Keratinocyte (primary cell): Measurements from ENCODE around the gene MEGF11. TPM values are rescaled to one million over a fixed set of nuclear protein-coding genes. Genes with fewer than 3 reads are reported as not detected.

Experiments used
- DNase-seq: peaks from one replicate; pipeline ENCODE4 v3.0.0-alpha.2; 2011; ENCODE audit warnings: low read depth, missing footprints, low spot score
- FAIRE-seq: peaks from 2 replicates; lab custom pipeline; 2011; peaks lifted over from hg19 to GRCh38; lab: Jason Lieb, UNC
- H2AFZ ChIP-seq: 2 replicates; pipeline ENCODE4 v1.6.0; 2012; ENCODE audit warnings: low read length, control low read depth, inconsistent platforms; ENCODE audit not compliant: control insufficient read depth
- H3K27ac ChIP-seq: 2 replicates; pipeline ENCODE4 v1.5.1; 2011; ENCODE audit warnings: low read length; ENCODE audit not compliant: control insufficient read depth, insufficient read depth
- H3K27me3 ChIP-seq: 3 replicates; pipeline ENCODE4 v1.6.0; 2011; ENCODE audit warnings: low read length; ENCODE audit not compliant: control insufficient read depth, insufficient read depth; ENCODE audit errors: extremely low read depth
- H3K36me3 ChIP-seq, 2 experiments: 2 replicates in 1 of 2; 3 replicates in 1 of 2; pipeline ENCODE4 v1.5.1; 2011; ENCODE audit warnings: low read length in 2 of 2, mild to moderate bottlenecking in 1 of 2; ENCODE audit not compliant: control insufficient read depth in 2 of 2, insufficient read depth in 2 of 2; ENCODE audit errors: extremely low read depth in 1 of 2
- H3K4me1 ChIP-seq: 3 replicates; pipeline ENCODE4 v1.5.1; 2011; ENCODE audit warnings: low read length; ENCODE audit not compliant: control insufficient read depth, insufficient read depth; ENCODE audit errors: extremely low read depth
- H3K4me2 ChIP-seq: 3 replicates; pipeline ENCODE4 v1.6.0; 2011; ENCODE audit warnings: low read depth, low read length; ENCODE audit not compliant: control insufficient read depth, insufficient read depth; ENCODE audit errors: extremely low read depth
- H3K4me3 ChIP-seq, 3 experiments: fragments of 200-600 bp in 1 of 3; sonication (generic) in 1 of 3; 2 replicates in 2 of 3; 3 replicates in 1 of 3; pipeline ENCODE4 v1.5.1; 2011 to 2016; ENCODE audit warnings: low read length in 3 of 3, mild to moderate bottlenecking in 3 of 3, control low read depth in 2 of 3, inconsistent platforms in 1 of 3, low read depth in 1 of 3, mixed read lengths in 1 of 3, mixed run types in 1 of 3, moderate library complexity in 1 of 3; ENCODE audit not compliant: control insufficient read depth in 2 of 3, insufficient read depth in 2 of 3; ENCODE audit errors: extremely low read depth in 1 of 3
- H3K79me2 ChIP-seq: 2 replicates; pipeline ENCODE4 v1.6.0; 2012; ENCODE audit warnings: low read length; ENCODE audit not compliant: control insufficient read depth, insufficient read depth
- H3K9ac ChIP-seq: 3 replicates; pipeline ENCODE4 v1.6.0; 2011; ENCODE audit warnings: low read length; ENCODE audit not compliant: control insufficient read depth, insufficient read depth; ENCODE audit errors: extremely low read depth
- H3K9me1 ChIP-seq: 3 replicates; pipeline ENCODE4 v1.6.0; 2011; ENCODE audit warnings: low read length; ENCODE audit not compliant: control insufficient read depth, insufficient read depth; ENCODE audit errors: extremely low read depth
- H3K9me3 ChIP-seq: 2 replicates; pipeline ENCODE4 v1.5.1; 2012; ENCODE audit warnings: low read depth, low read length; ENCODE audit not compliant: control insufficient read depth
- H4K20me1 ChIP-seq: 3 replicates; pipeline ENCODE4 v1.6.0; 2011; ENCODE audit warnings: low read length; ENCODE audit not compliant: control insufficient read depth, insufficient read depth; ENCODE audit errors: extremely low read depth
- EZH2 ChIP-seq: IDR thresholded peaks from one replicate; pipeline ENCODE4 v1.6.1; 2012; ENCODE audit warnings: inconsistent platforms, mild to moderate bottlenecking, low read length, moderate library complexity
- dilution Hi-C: fragments of 300-500 bp; cut with MboI; formaldehyde crosslinking; loops from one replicate; pipeline ENCODE4 v1.7.0; 2020; ENCODE audit warnings: low sequenced_read_pairs; ENCODE audit not compliant: extremely low pct_ligation_motif_present
- polyA plus RNA-seq, 5 experiments: library from polyadenylated mRNA; depleted of rRNA in 3 of 5; stranded (reverse) in 3 of 5; stranded (forward) in 1 of 5; unstranded in 1 of 5; fragments of >200 nt; gene quantifications; 1 replicate in 1 of 5; 2 replicates in 3 of 5; 3 replicates in 1 of 5; pipeline versions ENCODE4 v1.2.1 to v1.2.3, GENCODE V29; 2011 to 2012; ENCODE audit warnings: missing spikeins in 2 of 5, low read depth in 1 of 5, low replicate concordance in 1 of 5
- TF ChIP-seq, protein P1 (sequence below), 3 experiments: IDR thresholded peaks in 1 of 3; conservative IDR thresholded peaks in 1 of 3; optimal IDR thresholded peaks in 1 of 3; 2 replicates in 2 of 3; 3 replicates in 1 of 3; pipeline versions ENCODE3 to v1.5.1; 2011; ENCODE audit warnings: low read length in 3 of 3, mild to moderate bottlenecking in 3 of 3, moderate library complexity in 2 of 3, control low read depth in 1 of 3, inconsistent platforms in 1 of 3; ENCODE audit not compliant: insufficient read depth in 2 of 3; ENCODE audit errors: extremely low read depth in 1 of 3

Gene MEGF11
- polyA plus RNA-seq, 1 donor (not counting 4 experiments of a cell fraction or from before 2014, with no cell fraction given): not detected

DNA sequence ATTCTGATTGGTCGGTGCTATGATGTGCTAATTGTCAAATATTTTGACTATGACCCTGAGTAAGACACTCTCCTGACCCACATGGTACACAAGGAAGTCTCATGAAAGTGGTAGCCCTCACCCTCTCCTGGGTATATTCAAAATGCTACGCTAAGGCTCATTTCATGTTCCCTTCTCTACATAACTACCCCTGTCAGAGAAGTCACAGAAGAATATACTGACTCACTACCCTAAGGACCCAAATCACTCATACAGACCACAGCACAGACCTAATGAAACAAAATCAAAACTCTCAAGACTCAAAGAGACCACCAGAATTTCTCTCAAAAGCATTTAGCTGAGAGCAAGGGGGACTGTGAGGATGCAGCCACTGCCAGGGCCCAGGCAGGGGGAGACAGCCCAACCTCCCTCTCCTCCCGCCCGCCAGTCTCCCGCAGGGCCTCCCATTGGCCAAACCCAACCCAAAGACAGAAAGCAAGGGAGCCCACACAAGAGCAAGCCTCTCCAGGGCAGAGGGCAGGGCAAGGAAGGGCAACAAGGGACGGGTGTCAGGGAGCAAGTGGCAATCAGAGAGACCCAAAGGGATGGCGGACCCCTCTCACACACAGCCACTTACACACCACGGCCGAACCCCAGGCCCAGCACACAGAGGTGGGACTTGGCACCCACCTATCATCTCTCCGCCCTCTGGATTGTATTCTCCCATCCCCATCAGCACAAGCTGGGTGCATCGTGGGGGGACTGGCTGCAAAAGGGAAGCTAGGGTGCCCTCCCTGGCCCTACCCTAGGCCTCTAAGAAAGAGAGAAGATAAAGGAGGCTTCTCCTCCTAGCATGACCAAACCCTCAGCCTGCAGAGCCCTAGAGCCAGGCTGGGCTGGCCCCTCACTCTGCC lies 41.6 kb downstream of the MEGF11 start:
- Histone ChIP-seq H3K4me1 (no peaks in the 10 kb centered on the region), H3K27me3 (peaks cover 6% of the 10 kb centered on the region), H3K9me1 (no peaks in the 10 kb centered on the region), H2AFZ (no peak overlapping the region), H3K9me3 (no peaks in the 10 kb centered on the region), H3K79me2 (no peaks in the 10 kb centered on the region), H3K36me3 (no peaks in the 10 kb centered on the region), H3K4me3 (no peak overlapping the region), H4K20me1 (no peaks in the 10 kb centered on the region), H3K4me2 (no peak overlapping the region), H3K27ac (no peak overlapping the region), H3K9ac (no peak overlapping the region)
- no peak for TF ChIP-seq EZH2
- TF ChIP-seq, protein P1, sequence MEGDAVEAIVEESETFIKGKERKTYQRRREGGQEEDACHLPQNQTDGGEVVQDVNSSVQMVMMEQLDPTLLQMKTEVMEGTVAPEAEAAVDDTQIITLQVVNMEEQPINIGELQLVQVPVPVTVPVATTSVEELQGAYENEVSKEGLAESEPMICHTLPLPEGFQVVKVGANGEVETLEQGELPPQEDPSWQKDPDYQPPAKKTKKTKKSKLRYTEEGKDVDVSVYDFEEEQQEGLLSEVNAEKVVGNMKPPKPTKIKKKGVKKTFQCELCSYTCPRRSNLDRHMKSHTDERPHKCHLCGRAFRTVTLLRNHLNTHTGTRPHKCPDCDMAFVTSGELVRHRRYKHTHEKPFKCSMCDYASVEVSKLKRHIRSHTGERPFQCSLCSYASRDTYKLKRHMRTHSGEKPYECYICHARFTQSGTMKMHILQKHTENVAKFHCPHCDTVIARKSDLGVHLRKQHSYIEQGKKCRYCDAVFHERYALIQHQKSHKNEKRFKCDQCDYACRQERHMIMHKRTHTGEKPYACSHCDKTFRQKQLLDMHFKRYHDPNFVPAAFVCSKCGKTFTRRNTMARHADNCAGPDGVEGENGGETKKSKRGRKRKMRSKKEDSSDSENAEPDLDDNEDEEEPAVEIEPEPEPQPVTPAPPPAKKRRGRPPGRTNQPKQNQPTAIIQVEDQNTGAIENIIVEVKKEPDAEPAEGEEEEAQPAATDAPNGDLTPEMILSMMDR (optimal IDR thresholded peaks at IDR 0.05 in 1 of 3, IDR thresholded peaks at IDR 0.05 in 1 of 3, conservative IDR thresholded peaks at IDR 0.05 in 1 of 3; ENCODE audit: extremely low read depth in 1 of 3, insufficient read depth in 2 of 3, low read length in 3 of 3): no peak
- DNase-seq (no peak), FAIRE-seq (no peak)
- dilution Hi-C loops: no loop called here

DNA sequence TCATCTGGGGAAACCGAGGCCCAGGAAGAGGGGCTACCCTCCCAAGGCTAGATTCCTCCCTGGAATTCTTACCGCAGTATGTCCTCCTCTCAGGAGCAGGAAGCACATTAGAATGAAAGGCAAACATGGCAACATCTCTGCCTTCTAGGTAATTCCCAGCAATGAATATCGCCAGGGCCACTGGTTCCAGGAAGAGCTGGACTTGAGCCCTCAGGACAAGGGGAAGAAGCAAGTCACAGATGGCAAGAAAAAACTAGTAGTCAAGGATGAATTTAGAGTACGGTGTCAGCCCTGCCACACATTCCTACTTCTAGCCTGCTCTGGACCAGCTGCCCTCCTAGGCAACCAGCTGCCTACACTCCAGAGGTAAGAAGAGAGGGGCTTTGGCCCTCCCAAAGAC lies 42.9 kb downstream of the MEGF11 start:
- Histone ChIP-seq H3K4me1 (no peaks in the 10 kb centered on the region), H2AFZ (no peak overlapping the region), H3K27ac (no peak overlapping the region), H3K27me3 (peaks cover 6% of the 10 kb centered on the region), H3K36me3 (no peaks in the 10 kb centered on the region), H4K20me1 (no peaks in the 10 kb centered on the region), H3K79me2 (no peaks in the 10 kb centered on the region), H3K4me3 (no peak overlapping the region), H3K9me3 (no peaks in the 10 kb centered on the region), H3K4me2 (no peak overlapping the region), H3K9me1 (no peaks in the 10 kb centered on the region), H3K9ac (no peak overlapping the region)
- TF ChIP-seq, protein P1 (optimal IDR thresholded peaks at IDR 0.05 in 1 of 3, IDR thresholded peaks at IDR 0.05 in 1 of 3, conservative IDR thresholded peaks at IDR 0.05 in 1 of 3; ENCODE audit: extremely low read depth in 1 of 3, insufficient read depth in 2 of 3, low read length in 3 of 3): no peak
- TF ChIP-seq EZH2: no peak
- FAIRE-seq (no peak), DNase-seq (no peak)
- dilution Hi-C loops: no loop called here
